H1 (cell line): Measurements from ENCODE around the gene ZNF283. TPM values are rescaled to one million over a fixed set of nuclear protein-coding genes. Genes with fewer than 3 reads are reported as not detected.

Source experiments
- CTCF ChIA-PET: fragments of 300-600 bp; sonication (Branson Sonifier 250); formaldehyde crosslinking; loops from one replicate; lab custom pipeline; 2021; ENCODE audit not compliant: partially characterized antibody; lab: Charles Lee
- POLR2A ChIA-PET: fragments of 300-600 bp; sonication (Branson Sonifier 250); formaldehyde crosslinking; loops from one replicate; lab custom pipeline; 2021; ENCODE audit warnings: inconsistent platforms; ENCODE audit not compliant: partially characterized antibody; lab: Charles Lee
- DNase-seq, 2 experiments: peaks; one replicate each; pipeline versions ENCODE4 v3.0.0 to v3.0.0-alpha.2; 2010 to 2022; ENCODE audit warnings: low spot score in 2 of 2, low read depth in 1 of 2, mixed read lengths in 1 of 2
- FAIRE-seq: peaks from 2 replicates; lab custom pipeline; 2011; peaks lifted over from hg19 to GRCh38; lab: Jason Lieb, UNC
- H2AFZ ChIP-seq: 2 replicates; pipeline ENCODE4 v1.8.1; 2012; ENCODE audit warnings: low read length, inconsistent platforms
- H2AK5ac ChIP-seq: 2 replicates; pipeline ENCODE4 v1.6.1; 2013; ENCODE audit warnings: low read depth, low read length
- H2BK120ac ChIP-seq: replicated peaks from 2 replicates; pipeline ENCODE3; 2013; ENCODE audit warnings: low read depth, low read length, inconsistent platforms
- H2BK12ac ChIP-seq: 2 replicates; pipeline ENCODE4 v1.6.1; 2013; ENCODE audit warnings: low read depth, low read length
- H2BK15ac ChIP-seq: 2 replicates; pipeline ENCODE4 v1.6.1; 2013; ENCODE audit warnings: low read length
- H2BK20ac ChIP-seq: 2 replicates; pipeline ENCODE4 v1.6.1; 2013; ENCODE audit warnings: low read length
- H2BK5ac ChIP-seq: 2 replicates; pipeline ENCODE4 v1.6.1; 2013; ENCODE audit warnings: low read depth, low read length
- H3K14ac ChIP-seq: 2 replicates; pipeline ENCODE4 v1.6.1; 2013; ENCODE audit warnings: inconsistent platforms; ENCODE audit not compliant: insufficient read length
- H3K18ac ChIP-seq: 2 replicates; pipeline ENCODE4 v1.6.1; 2013; ENCODE audit warnings: low read length; ENCODE audit errors: extremely low read depth
- H3K23ac ChIP-seq: 2 replicates; pipeline ENCODE4 v1.6.1; 2013; ENCODE audit warnings: inconsistent platforms; ENCODE audit not compliant: insufficient read length
- H3K23me2 ChIP-seq: 2 replicates; pipeline ENCODE4 v1.6.1; 2013; ENCODE audit warnings: low read depth, low read length
- H3K27ac ChIP-seq: 2 replicates; pipeline ENCODE4 v1.6.1; 2011; ENCODE audit warnings: low read depth, low read length, inconsistent platforms
- H3K27me3 ChIP-seq, 4 experiments: replicated peaks in 1 of 4; 1 replicate in 1 of 4; 2 replicates in 3 of 4; pipeline versions ENCODE4 v1.6.1 to v1.8.1; 2011 to 2013; ENCODE audit warnings: low read length in 3 of 4, mild to moderate bottlenecking in 3 of 4, inconsistent platforms in 2 of 4, mixed read lengths in 2 of 4, moderate library complexity in 1 of 4; ENCODE audit not compliant: control insufficient read depth in 3 of 4, insufficient read depth in 3 of 4; ENCODE audit errors: extremely low read depth in 1 of 4
- H3K36me3 ChIP-seq, 4 experiments: 2 replicates each; pipeline versions ENCODE4 v1.6.1 to v1.8.1; 2011 to 2013; ENCODE audit warnings: mild to moderate bottlenecking in 4 of 4, low read length in 3 of 4, moderate library complexity in 2 of 4, control low read depth in 1 of 4, inconsistent platforms in 1 of 4; ENCODE audit not compliant: insufficient read depth in 4 of 4, control insufficient read depth in 2 of 4
- H3K4ac ChIP-seq: replicated peaks from 2 replicates; pipeline ENCODE3; 2013; ENCODE audit warnings: low read length, low read depth, mixed read lengths, inconsistent platforms; ENCODE audit not compliant: insufficient read length
- H3K4me1 ChIP-seq, 4 experiments: replicated peaks in 1 of 4; 1 replicate in 1 of 4; 2 replicates in 3 of 4; pipeline versions ENCODE4 v1.6.1 to v1.8.1; 2011 to 2013; ENCODE audit warnings: low read length in 3 of 4, inconsistent platforms in 2 of 4, mixed read lengths in 1 of 4; ENCODE audit not compliant: insufficient read depth in 4 of 4, control insufficient read depth in 3 of 4
- H3K4me2 ChIP-seq, 2 experiments: 2 replicates each; pipeline versions ENCODE4 v1.6.1 to v1.8.1; 2011 to 2013; ENCODE audit warnings: low read depth in 2 of 2, low read length in 2 of 2, control low read depth in 1 of 2, inconsistent platforms in 1 of 2, mild to moderate bottlenecking in 1 of 2; ENCODE audit not compliant: insufficient read depth in 1 of 2
- H3K4me3 ChIP-seq, 4 experiments: fragments of 200-600, 300-600 bp in 1 of 4; sonication (generic), shearing (Covaris generic), sonication (Bioruptor Twin) in 1 of 4; 2 replicates each; pipeline versions ENCODE4 v1.5.1 to v1.8.1; 2011 to 2016; ENCODE audit warnings: low read length in 4 of 4, low read depth in 3 of 4, control low read depth in 2 of 4, inconsistent platforms in 2 of 4, mild to moderate bottlenecking in 2 of 4, mixed read lengths in 1 of 4, moderate library complexity in 1 of 4; ENCODE audit not compliant: insufficient read depth in 2 of 4; ENCODE audit errors: extremely low read depth in 1 of 4
- H3K56ac ChIP-seq: replicated peaks from 2 replicates; pipeline ENCODE3; 2013; ENCODE audit warnings: low read depth, mild to moderate bottlenecking, mixed read lengths, low read length, inconsistent platforms; ENCODE audit not compliant: insufficient read length
- H3K79me1 ChIP-seq: 2 replicates; pipeline ENCODE4 v1.6.1; 2013; ENCODE audit warnings: low read depth, low read length, control low read depth
- H3K79me2 ChIP-seq, 2 experiments: 2 replicates each; pipeline versions ENCODE4 v1.6.1 to v1.8.1; 2012 to 2013; ENCODE audit warnings: low read length in 2 of 2, mild to moderate bottlenecking in 2 of 2, inconsistent platforms in 1 of 2; ENCODE audit not compliant: insufficient read depth in 2 of 2, control insufficient read depth in 1 of 2
- H3K9ac ChIP-seq, 4 experiments: replicated peaks in 1 of 4; 1 replicate in 1 of 4; 2 replicates in 3 of 4; pipeline versions ENCODE4 v1.6.1 to v1.8.1; 2011 to 2013; ENCODE audit warnings: low read depth in 3 of 4, low read length in 3 of 4, control low read depth in 2 of 4, mild to moderate bottlenecking in 2 of 4, moderate library complexity in 2 of 4, inconsistent platforms in 1 of 4; ENCODE audit errors: extremely low read depth in 1 of 4
- H3K9me3 ChIP-seq, 2 experiments: 2 replicates each; pipeline versions ENCODE4 v1.6.1 to v1.8.1; 2012 to 2013; ENCODE audit warnings: mild to moderate bottlenecking in 2 of 2, moderate library complexity in 2 of 2, control low read depth in 1 of 2, inconsistent platforms in 1 of 2, low read depth in 1 of 2, low read length in 1 of 2, mixed read lengths in 1 of 2; ENCODE audit not compliant: insufficient read depth in 2 of 2
- H4K20me1 ChIP-seq, 2 experiments: replicated peaks in 1 of 2; 2 replicates each; pipeline versions ENCODE3 to v1.8.1; 2011 to 2013; ENCODE audit warnings: inconsistent platforms in 2 of 2, low read length in 2 of 2, mild to moderate bottlenecking in 1 of 2; ENCODE audit not compliant: insufficient read depth in 2 of 2, control insufficient read depth in 1 of 2
- H4K5ac ChIP-seq: 2 replicates; pipeline ENCODE4 v1.6.1; 2013; ENCODE audit warnings: low read length, low read depth, mixed read lengths, inconsistent platforms; ENCODE audit not compliant: insufficient read length
- H4K8ac ChIP-seq: 2 replicates; pipeline ENCODE4 v1.8.0; 2013; ENCODE audit warnings: mild to moderate bottlenecking, moderate library complexity, low read length, inconsistent platforms; ENCODE audit not compliant: insufficient read depth; ENCODE audit errors: extremely low read depth
- H4K91ac ChIP-seq: replicated peaks from 2 replicates; pipeline ENCODE3; 2013; ENCODE audit warnings: low read length, mixed read lengths, inconsistent platforms; ENCODE audit not compliant: insufficient read length
- BACH1 ChIP-seq: IDR thresholded peaks from 2 replicates; pipeline ENCODE4 v1.6.1; 2012; ENCODE audit warnings: low read length, improper control_type of control experiment
- BCL11A ChIP-seq, 2 experiments: IDR thresholded peaks; one replicate each; pipeline ENCODE4 v1.6.1; 2011; ENCODE audit warnings: low read depth in 2 of 2, low read length in 2 of 2, mild to moderate bottlenecking in 2 of 2
- CHD1 ChIP-seq: IDR thresholded peaks from 2 replicates; pipeline ENCODE4 v1.6.1; 2012; ENCODE audit warnings: low read depth, low read length, improper control_type of control experiment
- CTCF ChIP-seq, 3 experiments: IDR thresholded peaks; 1 replicate in 2 of 3; 2 replicates in 1 of 3; pipeline versions ENCODE4 v1.5.1 to v1.6.1; 2011; ENCODE audit warnings: low read length in 3 of 3, mild to moderate bottlenecking in 3 of 3, inconsistent platforms in 2 of 3, low read depth in 1 of 3, moderate library complexity in 1 of 3; ENCODE audit not compliant: insufficient read depth in 1 of 3; ENCODE audit errors: control extremely low read depth in 1 of 3
- EGR1 ChIP-seq: IDR thresholded peaks from 2 replicates; pipeline ENCODE4 v1.6.1; 2011; ENCODE audit warnings: low read depth, low read length, borderline replicate concordance
- GABPA ChIP-seq: IDR thresholded peaks from 2 replicates; pipeline ENCODE4 v1.6.1; 2011; ENCODE audit warnings: mild to moderate bottlenecking, low read length, moderate library complexity, borderline replicate concordance; ENCODE audit not compliant: insufficient read depth
- JUN ChIP-seq: IDR thresholded peaks from 2 replicates; pipeline ENCODE4 v1.6.1; 2011; ENCODE audit warnings: low read depth, mild to moderate bottlenecking, improper control_type of control experiment, low read length
- RFX5 ChIP-seq: IDR thresholded peaks from 2 replicates; pipeline ENCODE4 v1.6.1; 2011; ENCODE audit warnings: low read depth, low read length, improper control_type of control experiment, borderline replicate concordance
- SAP30 ChIP-seq: fragments of 300-600 bp; sonication (generic); IDR thresholded peaks from 2 replicates; pipeline ENCODE4 v1.7.1; 2012; ENCODE audit warnings: low read length, moderate library complexity, mild to moderate bottlenecking, inconsistent platforms; ENCODE audit not compliant: insufficient read depth, insufficient replicate concordance
- SIX5 ChIP-seq: IDR thresholded peaks from 2 replicates; pipeline ENCODE4 v1.6.1; 2011; ENCODE audit warnings: mild to moderate bottlenecking, low read depth, low read length
- TEAD4 ChIP-seq: IDR thresholded peaks from 2 replicates; pipeline ENCODE4 v1.6.1; 2012; ENCODE audit warnings: low read depth, low read length, inconsistent platforms, mixed read lengths
- YY1 ChIP-seq: IDR thresholded peaks from 2 replicates; pipeline ENCODE4 v1.6.1; 2011; ENCODE audit warnings: low read depth, mild to moderate bottlenecking, low read length
- WGBS, 2 experiments: shearing (Covaris generic) in 1 of 2; methylation state at CpG; one replicate each; pipeline versions ENCODE4 v1.1.6 to v1.1.7; 2013 to 2015; ENCODE audit warnings: low lambda C conversion rate in 2 of 2, mixed read lengths in 2 of 2, inconsistent platforms in 1 of 2, low coverage in 1 of 2, missing lambda C conversion rate in 1 of 2; ENCODE audit not compliant: insufficient replicate concordance in 2 of 2, insufficient coverage in 1 of 2, insufficient read length in 1 of 2; ENCODE audit errors: extremely low coverage in 1 of 2, missing lambda C conversion rate in 1 of 2; 5-methylcytosine and 5-hydroxymethylcytosine counted together
- polyA plus RNA-seq, 7 experiments: library from polyadenylated mRNA; depleted of rRNA in 3 of 7; stranded (reverse) in 5 of 7; unstranded in 2 of 7; fragments of >200 nt in 5 of 7; fragments of 200-250 nt in 2 of 7; gene quantifications; 1 replicate in 5 of 7; 2 replicates in 1 of 7; 4 replicates in 1 of 7; pipeline versions ENCODE4 v1.2.1 to v1.2.3, GENCODE V29; 2011 to 2013; ENCODE audit warnings: missing spikeins in 2 of 7, mixed read lengths in 2 of 7
- total RNA-seq: library from RNA; stranded (reverse); fragmentation: NEBNext Ultra II Directional; extraction: Animal tissue kit (Norgen Biotek cat#: 25700); gene quantifications from 2 replicates; pipeline ENCODE4 v1.2.1, GENCODE V29; 2021

The ZNF283 gene
- total and polyA plus RNA-seq, 2 of the 8 experiments (the other 6 are each of a cell fraction or from before 2014, with no cell fraction given) = 1.1 to 4.3 TPM

DNA sequence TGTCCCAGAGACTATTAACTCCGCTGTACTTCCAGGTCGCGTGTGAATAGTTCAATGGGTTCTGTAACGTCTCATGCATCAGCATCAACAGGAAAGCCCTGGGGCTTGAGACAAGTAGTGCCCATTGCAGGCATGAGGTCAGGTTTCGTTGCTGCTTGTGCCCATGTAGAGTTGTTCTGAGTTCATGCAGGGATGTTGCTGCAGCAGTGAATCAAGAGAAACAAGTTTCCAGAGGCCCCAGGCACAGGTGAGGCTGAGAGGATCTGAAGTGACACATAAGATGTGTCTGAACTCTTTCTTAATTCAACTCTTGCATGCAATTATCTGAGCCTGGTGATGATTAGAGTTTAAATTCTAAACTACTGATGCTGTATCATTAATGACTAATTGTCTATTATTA lies 8.6 kb upstream of the ZNF283 start:
- no peak overlapping the region for H3K4me2 ChIP-seq
- H3K79me1 ChIP-seq = no peaks in the 10 kb centered on the region
- ChIA-PET CTCF (interaction anchor here (3.1 kb wide), 1 partner anchor 9 kb away, joined by 13 read pairs; no protein-coding TSS in a partner anchor), POLR2A (interaction anchor here (0.6 kb wide), 1 partner anchor 1596 kb away, joined by 3 read pairs; no protein-coding TSS in a partner anchor)
- 87% methylated on average over 5 of the region's 5 CpGs; no CpG with 5 or more reads in 1 of the 2 experiments for WGBS, 2 experiments
- H3K27ac ChIP-seq = no peak overlapping the region
- H3K18ac ChIP-seq = no peak overlapping the region
- H3K23me2 ChIP-seq = no peaks in the 10 kb centered on the region
- H4K5ac ChIP-seq = no peak overlapping the region
- no peak overlapping the region for H3K4me3 ChIP-seq
- no peaks in the 10 kb centered on the region; a peak in 1 of 4 replicates for H3K79me2 ChIP-seq
- no peak overlapping the region for H2BK5ac ChIP-seq
- H3K4me1 ChIP-seq = no peaks in the 10 kb centered on the region; a peak in 1 of 7 replicates
- H2AK5ac ChIP-seq = no peak overlapping the region
- H3K9ac ChIP-seq = no peak overlapping the region
- no peak overlapping the region for H3K14ac ChIP-seq
- no peak overlapping the region for H2AFZ ChIP-seq
- H2BK120ac ChIP-seq = no peak overlapping the region
- H3K56ac ChIP-seq = no peak overlapping the region
- H3K9me3 ChIP-seq = peaks cover 6 to 11% of the 10 kb centered on the region in 2 experiments; a peak in 3 of 4 replicates
- H3K23ac ChIP-seq = no peak overlapping the region
- no peak overlapping the region for H2BK15ac ChIP-seq
- DNase-seq (no peak), FAIRE-seq (no peak)
- H4K20me1 ChIP-seq = peaks cover 0 to 2% of the 10 kb centered on the region in 2 experiments
- no peak overlapping the region for H4K91ac ChIP-seq
- H3K4ac ChIP-seq = no peak overlapping the region
- H2BK20ac ChIP-seq = no peak overlapping the region
- no peaks in the 10 kb centered on the region for H3K36me3 ChIP-seq
- no peak overlapping the region for H4K8ac ChIP-seq
- peaks cover 0 to 11% (median 2%) of the 10 kb centered on the region in 4 experiments; a peak in 3 of 7 replicates for H3K27me3 ChIP-seq
- H2BK12ac ChIP-seq = no peak overlapping the region
- TF ChIP-seq SAP30 (no peak), EGR1 (no peak), CHD1 (no peak), YY1 (no peak), TEAD4 (no peak), BCL11A (IDR thresholded peaks at IDR 0.05; ENCODE audit: low read depth in 2 of 2, low read length in 2 of 2) (no peak), BACH1 (no peak), CTCF (IDR thresholded peaks at IDR 0.05; ENCODE audit: control extremely low read depth in 1 of 3, insufficient read depth in 1 of 3, low read depth in 1 of 3, low read length in 3 of 3) (no peak), RFX5 (no peak), GABPA (no peak), SIX5 (no peak), JUN (no peak)
